ENCODE results near the gene NMRK1. TPM values are rescaled to one million over a fixed set of nuclear protein-coding genes. Genes with fewer than 3 reads are reported as not detected.

The NMRK1 gene
- polyA plus RNA-seq, 3 donors from 2014 or later = 35.2 to 95.8 (median 38.6) TPM

GRCh38 chr9:75112789-75113188 lies 24.8 kb upstream of the NMRK1 start:
- H3K4me1 Mint-ChIP-seq = peaks cover 72 to 93% of the 10 kb centered on the region in 2 donors
- peak overlapping the region; percentile 63 to 94 (median 85) for H3K27ac Mint-ChIP-seq
- no peak for DNase-seq
- peaks cover 0 to 3% (median 0%) of the 10 kb centered on the region in 3 donors for H3K27me3 Mint-ChIP-seq (ENCODE audit: low read depth in 3 of 3)
- H3K9me3 Mint-ChIP-seq = no peaks in the 10 kb centered on the region
- peak overlapping the region in 4 of 5 donors; percentile 10 to 73 (median 49) for H3K4me3 Mint-ChIP-seq
- peaks cover under 1 to 3% (median 3%) of the 10 kb centered on the region in 3 donors for H3K36me3 Mint-ChIP-seq

GRCh38 chr9:75111019-75111622 lies 23.2 kb upstream of the NMRK1 start:
- DNase-seq = no peak
- Mint-ChIP-seq H3K4me1 (peaks cover 74 to 91% of the 10 kb centered on the region in 2 donors), H3K36me3 (no peaks in the 10 kb centered on the region), H3K27ac (peak overlapping the region; percentile 78 to 98 (median 88)), H3K9me3 (no peaks in the 10 kb centered on the region), H3K4me3 (peak overlapping the region in 4 of 5 donors; percentile 7 to 56 (median 46)), H3K27me3 (ENCODE audit: low read depth in 3 of 3) (peaks cover 0 to 3% (median 0%) of the 10 kb centered on the region in 3 donors)

- peak overlapping the region; percentile 83 to 98 (median 94) for H3K27ac Mint-ChIP-seq
- DNase-seq = no peak
- no peaks in the 10 kb centered on the region for H3K36me3 Mint-ChIP-seq
- peaks cover 87 to 94% of the 10 kb centered on the region in 2 donors for H3K4me1 Mint-ChIP-seq
- H3K27me3 Mint-ChIP-seq (ENCODE audit: low read depth in 3 of 3) = peaks cover 0 to 3% (median 0%) of the 10 kb centered on the region in 3 donors
- H3K9me3 Mint-ChIP-seq = no peaks in the 10 kb centered on the region
- peak overlapping the region in 3 of 5 donors; percentile 42 to 87 (median 71) for H3K4me3 Mint-ChIP-seq
These were observed 21.4 kb upstream of the NMRK1 start for GRCh38 chr9:75109210-75109839.

- Mint-ChIP-seq H3K4me3 (peak overlapping the region; percentile 60 to 87 (median 71)), H3K27me3 (ENCODE audit: low read depth in 3 of 3) (peaks cover 0 to 3% (median 0%) of the 10 kb centered on the region in 3 donors), H3K4me1 (peaks cover 88 to 94% of the 10 kb centered on the region in 2 donors), H3K27ac (peak overlapping the region; percentile 87 to 98 (median 95)), H3K9me3 (no peaks in the 10 kb centered on the region), H3K36me3 (no peaks in the 10 kb centered on the region)
- DNase-seq = peak in 2 of 3 donors; percentile 33 to 55
These were observed 20.6 kb upstream of the NMRK1 start for GRCh38 chr9:75108571-75108970.

- H3K27me3 Mint-ChIP-seq (ENCODE audit: low read depth in 3 of 3) = peaks cover 0 to 3% (median 0%) of the 10 kb centered on the region in 3 donors
- H3K27ac Mint-ChIP-seq = peak overlapping the region; percentile 73 to 94 (median 85)
- peaks cover 0 to 4% (median 0%) of the 10 kb centered on the region in 3 donors for H3K36me3 Mint-ChIP-seq
- H3K4me3 Mint-ChIP-seq = peak overlapping the region in 2 of 5 donors; percentile 8 to 66
- DNase-seq = no peak
- H3K4me1 Mint-ChIP-seq = peaks cover 90 to 94% of the 10 kb centered on the region in 2 donors
- no peaks in the 10 kb centered on the region for H3K9me3 Mint-ChIP-seq
These were observed 18.9 kb upstream of the NMRK1 start for GRCh38 chr9:75106857-75107256.

GRCh38 chr9:75105841-75106240 lies 17.9 kb upstream of the NMRK1 start:
- peak overlapping the region; percentile 86 to 91 (median 88) for H3K27ac Mint-ChIP-seq
- peaks cover 0 to 4% (median 0%) of the 10 kb centered on the region in 3 donors for H3K36me3 Mint-ChIP-seq
- DNase-seq = no peak
- peak overlapping the region; percentile 46 to 82 (median 72) for H3K4me3 Mint-ChIP-seq
- H3K9me3 Mint-ChIP-seq = no peaks in the 10 kb centered on the region
- peaks cover 0 to 3% (median 0%) of the 10 kb centered on the region in 3 donors for H3K27me3 Mint-ChIP-seq (ENCODE audit: low read depth in 3 of 3)
- peaks cover 92 to 94% of the 10 kb centered on the region in 2 donors for H3K4me1 Mint-ChIP-seq

GRCh38 chr9:75105019-75105540 lies 17.1 kb upstream of the NMRK1 start:
- H3K4me3 Mint-ChIP-seq = peak overlapping the region; percentile 46 to 82 (median 72)
- peaks cover 92 to 93% of the 10 kb centered on the region in 2 donors for H3K4me1 Mint-ChIP-seq
- H3K9me3 Mint-ChIP-seq = no peaks in the 10 kb centered on the region
- peaks cover 0 to 4% (median 0%) of the 10 kb centered on the region in 3 donors for H3K36me3 Mint-ChIP-seq
- H3K27ac Mint-ChIP-seq = peak overlapping the region; percentile 86 to 91 (median 88)
- DNase-seq = peak in 1 of 3 donors; percentile 30
- H3K27me3 Mint-ChIP-seq (ENCODE audit: low read depth in 3 of 3) = peaks cover 0 to 3% (median 0%) of the 10 kb centered on the region in 3 donors

- Mint-ChIP-seq H3K27me3 (ENCODE audit: low read depth in 3 of 3) (peaks cover 0 to 3% (median 0%) of the 10 kb centered on the region in 3 donors), H3K4me1 (peaks cover 92 to 93% of the 10 kb centered on the region in 2 donors), H3K4me3 (peak overlapping the region; percentile 46 to 82 (median 72)), H3K36me3 (peaks cover 0 to 4% (median 0%) of the 10 kb centered on the region in 3 donors), H3K27ac (peak overlapping the region; percentile 86 to 91 (median 88)), H3K9me3 (no peaks in the 10 kb centered on the region)
- DNase-seq = no peak
These were observed 16.7 kb upstream of the NMRK1 start for GRCh38 chr9:75104607-75105006.

GRCh38 chr9:75102177-75102790 lies 14.3 kb upstream of the NMRK1 start:
- Mint-ChIP-seq H3K27me3 (ENCODE audit: low read depth in 3 of 3) (no peaks in the 10 kb centered on the region), H3K27ac (peak overlapping the region; percentile 86 to 96 (median 92)), H3K4me1 (peaks cover 87 to 88% of the 10 kb centered on the region in 2 donors), H3K4me3 (peak overlapping the region; percentile 55 to 86 (median 73)), H3K9me3 (no peaks in the 10 kb centered on the region), H3K36me3 (peaks cover 0 to 5% (median 4%) of the 10 kb centered on the region in 3 donors)
- peak in 2 of 3 donors; percentile 26 to 43 for DNase-seq

GRCh38 chr9:75101004-75101588 lies 13.1 kb upstream of the NMRK1 start:
- Mint-ChIP-seq H3K27me3 (ENCODE audit: low read depth in 3 of 3) (peaks cover 0 to 4% (median 0%) of the 10 kb centered on the region in 3 donors), H3K27ac (peak overlapping the region; percentile 86 to 96 (median 92)), H3K9me3 (no peaks in the 10 kb centered on the region), H3K4me1 (peaks cover 89 to 91% of the 10 kb centered on the region in 2 donors), H3K36me3 (peaks cover 0 to 5% (median 4%) of the 10 kb centered on the region in 3 donors), H3K4me3 (peak overlapping the region in 3 of 5 donors; percentile 31 to 86 (median 53))
- DNase-seq = no peak

- Mint-ChIP-seq H3K27ac (peak overlapping the region; percentile 92 to 98 (median 94)), H3K4me1 (peaks cover 89 to 91% of the 10 kb centered on the region in 2 donors), H3K36me3 (peaks cover 0 to 5% (median 0%) of the 10 kb centered on the region in 3 donors), H3K9me3 (no peaks in the 10 kb centered on the region), H3K27me3 (ENCODE audit: low read depth in 3 of 3) (peaks cover 0 to 4% (median 3%) of the 10 kb centered on the region in 3 donors), H3K4me3 (peak overlapping the region in 3 of 5 donors; percentile 14 to 62 (median 40))
- no peak for DNase-seq
These were observed 8.8 kb upstream of the NMRK1 start for GRCh38 chr9:75096796-75097195.

- Mint-ChIP-seq H3K36me3 (no peaks in the 10 kb centered on the region), H3K27me3 (ENCODE audit: low read depth in 3 of 3) (peaks cover 3 to 16% (median 15%) of the 10 kb centered on the region in 3 donors), H3K4me1 (peaks cover 88 to 91% of the 10 kb centered on the region in 2 donors), H3K27ac (peak overlapping the region; percentile 86 to 98 (median 94)), H3K9me3 (no peaks in the 10 kb centered on the region), H3K4me3 (peak overlapping the region; percentile 74 to 82 (median 80))
- DNase-seq = no peak
These were observed 4.8 kb upstream of the NMRK1 start for GRCh38 chr9:75092766-75093165.

- Mint-ChIP-seq H3K4me3 (peak overlapping the region; percentile 93 to 100 (median 97)), H3K36me3 (no peaks in the 10 kb centered on the region), H3K9me3 (no peaks in the 10 kb centered on the region), H3K27ac (peak overlapping the region; percentile 86 to 99 (median 96)), H3K4me1 (peaks cover 81 to 88% of the 10 kb centered on the region in 2 donors), H3K27me3 (ENCODE audit: low read depth in 3 of 3) (peaks cover 5 to 27% (median 19%) of the 10 kb centered on the region in 3 donors)
- DNase-seq = peak in 1 of 3 donors; percentile 31
These were observed 2.6 kb upstream of the NMRK1 start for GRCh38 chr9:75090579-75090978.

Data from immature natural killer cell (primary cell).